Liver (tissue), 3 donors: ENCODE measurements around the gene EEIG2.

ENCODE experiments used
- EGR1 ChIP-seq, 2 donors: IDR thresholded peaks; 2 replicates each; pipeline ENCODE4 v1.6.1; 2016 to 2018; ENCODE audit warnings: antibody characterized with exemption in 2 of 2, low read depth in 2 of 2
- RAD21 ChIP-seq, 2 donors: IDR thresholded peaks; 2 replicates each; pipeline ENCODE4 v1.6.1; 2016; ENCODE audit warnings: antibody characterized with exemption in 2 of 2, mild to moderate bottlenecking in 2 of 2
- REST ChIP-seq: IDR thresholded peaks from 2 replicates; pipeline ENCODE4 v1.6.1; 2016; ENCODE audit warnings: antibody characterized with exemption, mild to moderate bottlenecking
- RXRA ChIP-seq, 2 donors: IDR thresholded peaks; 2 replicates each; pipeline ENCODE4 v1.6.1; 2017 to 2018; ENCODE audit warnings: antibody characterized with exemption in 2 of 2, mild to moderate bottlenecking in 1 of 2
- SP1 ChIP-seq: IDR thresholded peaks from 2 replicates; pipeline ENCODE4 v1.6.1; 2018; ENCODE audit warnings: antibody characterized with exemption, mild to moderate bottlenecking
- TAF1 ChIP-seq: conservative IDR thresholded peaks from 2 replicates; pipeline ENCODE4 v1.6.1; 2016; ENCODE audit warnings: antibody characterized with exemption, mild to moderate bottlenecking
- TF ChIP-seq, protein P1 (sequence below): fragments of 150-350 bp; IDR thresholded peaks from 2 replicates; pipeline ENCODE4 v1.5.1; 2017; ENCODE audit warnings: improper control_type of control experiment, low read depth, low read length; ENCODE audit not compliant: missing input control
- TF ChIP-seq, protein P2 (sequence below): IDR thresholded peaks from 2 replicates; pipeline ENCODE4 v1.6.1; 2016; ENCODE audit warnings: antibody characterized with exemption
- TF ChIP-seq, protein P3 (sequence below): IDR thresholded peaks from 2 replicates; pipeline ENCODE4 v1.6.1; 2016; ENCODE audit warnings: antibody characterized with exemption
- donor health status: healthy.
- donor health status: healthy.

DNA sequence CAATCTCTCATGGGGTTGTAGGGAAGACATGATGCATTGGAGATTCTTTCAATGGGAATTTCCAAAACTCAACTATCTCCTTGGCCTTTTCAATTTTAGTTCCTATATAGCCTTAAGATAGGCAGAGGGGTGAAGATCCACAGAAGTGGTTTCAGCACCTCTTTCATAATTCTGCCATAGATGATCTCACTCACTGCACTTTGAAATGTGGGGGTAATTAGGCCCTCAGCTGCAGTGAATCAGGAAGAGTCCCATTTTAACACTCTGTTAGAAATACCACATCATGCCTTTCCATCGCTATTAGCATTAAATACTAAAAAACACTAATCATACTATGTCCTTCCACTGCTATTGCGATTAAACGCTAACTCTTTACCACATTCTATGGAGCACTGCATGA lies 25.1 kb upstream of the EEIG2 start:
- TF ChIP-seq, protein P1, sequence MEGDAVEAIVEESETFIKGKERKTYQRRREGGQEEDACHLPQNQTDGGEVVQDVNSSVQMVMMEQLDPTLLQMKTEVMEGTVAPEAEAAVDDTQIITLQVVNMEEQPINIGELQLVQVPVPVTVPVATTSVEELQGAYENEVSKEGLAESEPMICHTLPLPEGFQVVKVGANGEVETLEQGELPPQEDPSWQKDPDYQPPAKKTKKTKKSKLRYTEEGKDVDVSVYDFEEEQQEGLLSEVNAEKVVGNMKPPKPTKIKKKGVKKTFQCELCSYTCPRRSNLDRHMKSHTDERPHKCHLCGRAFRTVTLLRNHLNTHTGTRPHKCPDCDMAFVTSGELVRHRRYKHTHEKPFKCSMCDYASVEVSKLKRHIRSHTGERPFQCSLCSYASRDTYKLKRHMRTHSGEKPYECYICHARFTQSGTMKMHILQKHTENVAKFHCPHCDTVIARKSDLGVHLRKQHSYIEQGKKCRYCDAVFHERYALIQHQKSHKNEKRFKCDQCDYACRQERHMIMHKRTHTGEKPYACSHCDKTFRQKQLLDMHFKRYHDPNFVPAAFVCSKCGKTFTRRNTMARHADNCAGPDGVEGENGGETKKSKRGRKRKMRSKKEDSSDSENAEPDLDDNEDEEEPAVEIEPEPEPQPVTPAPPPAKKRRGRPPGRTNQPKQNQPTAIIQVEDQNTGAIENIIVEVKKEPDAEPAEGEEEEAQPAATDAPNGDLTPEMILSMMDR = no peak
- TF ChIP-seq, protein P2, sequence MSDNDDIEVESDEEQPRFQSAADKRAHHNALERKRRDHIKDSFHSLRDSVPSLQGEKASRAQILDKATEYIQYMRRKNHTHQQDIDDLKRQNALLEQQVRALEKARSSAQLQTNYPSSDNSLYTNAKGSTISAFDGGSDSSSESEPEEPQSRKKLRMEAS = no peak
- TF ChIP-seq, protein P3, sequence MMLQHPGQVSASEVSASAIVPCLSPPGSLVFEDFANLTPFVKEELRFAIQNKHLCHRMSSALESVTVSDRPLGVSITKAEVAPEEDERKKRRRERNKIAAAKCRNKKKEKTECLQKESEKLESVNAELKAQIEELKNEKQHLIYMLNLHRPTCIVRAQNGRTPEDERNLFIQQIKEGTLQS = no peak
- no peak for TF ChIP-seq EGR1 (IDR thresholded peaks at IDR 0.05; ENCODE audit: low read depth in 2 of 2)
- TF ChIP-seq RXRA (IDR thresholded peaks at IDR 0.05) = no peak
- TF ChIP-seq REST = no peak
- TF ChIP-seq TAF1 = no peak
- no peak for TF ChIP-seq RAD21 (IDR thresholded peaks at IDR 0.05)
- no peak for TF ChIP-seq SP1
